H1 (cell line): ENCODE data around the gene NSG2. TPM values are rescaled to one million over a fixed set of nuclear protein-coding genes. Genes with fewer than 3 reads are reported as not detected.

ENCODE experiments used
- CTCF ChIA-PET: fragments of 300-600 bp; sonication (Branson Sonifier 250); formaldehyde crosslinking; loops from one replicate; lab custom pipeline; 2021; ENCODE audit not compliant: partially characterized antibody; lab: Charles Lee
- POLR2A ChIA-PET: fragments of 300-600 bp; sonication (Branson Sonifier 250); formaldehyde crosslinking; loops from one replicate; lab custom pipeline; 2021; ENCODE audit warnings: inconsistent platforms; ENCODE audit not compliant: partially characterized antibody; lab: Charles Lee
- DNase-seq, 2 experiments: peaks; one replicate each; pipeline versions ENCODE4 v3.0.0 to v3.0.0-alpha.2; 2010 to 2022; ENCODE audit warnings: low spot score in 2 of 2, low read depth in 1 of 2, mixed read lengths in 1 of 2
- FAIRE-seq: peaks from 2 replicates; lab custom pipeline; 2011; peaks lifted over from hg19 to GRCh38; lab: Jason Lieb, UNC
- H2AFZ ChIP-seq: 2 replicates; pipeline ENCODE4 v1.8.1; 2012; ENCODE audit warnings: low read length, inconsistent platforms
- H2AK5ac ChIP-seq: 2 replicates; pipeline ENCODE4 v1.6.1; 2013; ENCODE audit warnings: low read depth, low read length
- H2BK120ac ChIP-seq: replicated peaks from 2 replicates; pipeline ENCODE3; 2013; ENCODE audit warnings: low read depth, low read length, inconsistent platforms
- H2BK12ac ChIP-seq: 2 replicates; pipeline ENCODE4 v1.6.1; 2013; ENCODE audit warnings: low read depth, low read length
- H2BK15ac ChIP-seq: 2 replicates; pipeline ENCODE4 v1.6.1; 2013; ENCODE audit warnings: low read length
- H2BK20ac ChIP-seq: 2 replicates; pipeline ENCODE4 v1.6.1; 2013; ENCODE audit warnings: low read length
- H2BK5ac ChIP-seq: 2 replicates; pipeline ENCODE4 v1.6.1; 2013; ENCODE audit warnings: low read depth, low read length
- H3K14ac ChIP-seq: 2 replicates; pipeline ENCODE4 v1.6.1; 2013; ENCODE audit warnings: inconsistent platforms; ENCODE audit not compliant: insufficient read length
- H3K18ac ChIP-seq: 2 replicates; pipeline ENCODE4 v1.6.1; 2013; ENCODE audit warnings: low read length; ENCODE audit errors: extremely low read depth
- H3K23ac ChIP-seq: 2 replicates; pipeline ENCODE4 v1.6.1; 2013; ENCODE audit warnings: inconsistent platforms; ENCODE audit not compliant: insufficient read length
- H3K23me2 ChIP-seq: 2 replicates; pipeline ENCODE4 v1.6.1; 2013; ENCODE audit warnings: low read depth, low read length
- H3K27ac ChIP-seq: 2 replicates; pipeline ENCODE4 v1.6.1; 2011; ENCODE audit warnings: low read depth, low read length, inconsistent platforms
- H3K27me3 ChIP-seq, 4 experiments: replicated peaks in 1 of 4; 1 replicate in 1 of 4; 2 replicates in 3 of 4; pipeline versions ENCODE4 v1.6.1 to v1.8.1; 2011 to 2013; ENCODE audit warnings: low read length in 3 of 4, mild to moderate bottlenecking in 3 of 4, inconsistent platforms in 2 of 4, mixed read lengths in 2 of 4, moderate library complexity in 1 of 4; ENCODE audit not compliant: control insufficient read depth in 3 of 4, insufficient read depth in 3 of 4; ENCODE audit errors: extremely low read depth in 1 of 4
- H3K36me3 ChIP-seq, 4 experiments: 2 replicates each; pipeline versions ENCODE4 v1.6.1 to v1.8.1; 2011 to 2013; ENCODE audit warnings: mild to moderate bottlenecking in 4 of 4, low read length in 3 of 4, moderate library complexity in 2 of 4, control low read depth in 1 of 4, inconsistent platforms in 1 of 4; ENCODE audit not compliant: insufficient read depth in 4 of 4, control insufficient read depth in 2 of 4
- H3K4ac ChIP-seq: replicated peaks from 2 replicates; pipeline ENCODE3; 2013; ENCODE audit warnings: low read length, low read depth, mixed read lengths, inconsistent platforms; ENCODE audit not compliant: insufficient read length
- H3K4me1 ChIP-seq, 4 experiments: replicated peaks in 1 of 4; 1 replicate in 1 of 4; 2 replicates in 3 of 4; pipeline versions ENCODE4 v1.6.1 to v1.8.1; 2011 to 2013; ENCODE audit warnings: low read length in 3 of 4, inconsistent platforms in 2 of 4, mixed read lengths in 1 of 4; ENCODE audit not compliant: insufficient read depth in 4 of 4, control insufficient read depth in 3 of 4
- H3K4me2 ChIP-seq, 2 experiments: 2 replicates each; pipeline versions ENCODE4 v1.6.1 to v1.8.1; 2011 to 2013; ENCODE audit warnings: low read depth in 2 of 2, low read length in 2 of 2, control low read depth in 1 of 2, inconsistent platforms in 1 of 2, mild to moderate bottlenecking in 1 of 2; ENCODE audit not compliant: insufficient read depth in 1 of 2
- H3K4me3 ChIP-seq, 4 experiments: fragments of 200-600, 300-600 bp in 1 of 4; sonication (generic), shearing (Covaris generic), sonication (Bioruptor Twin) in 1 of 4; 2 replicates each; pipeline versions ENCODE4 v1.5.1 to v1.8.1; 2011 to 2016; ENCODE audit warnings: low read length in 4 of 4, low read depth in 3 of 4, control low read depth in 2 of 4, inconsistent platforms in 2 of 4, mild to moderate bottlenecking in 2 of 4, mixed read lengths in 1 of 4, moderate library complexity in 1 of 4; ENCODE audit not compliant: insufficient read depth in 2 of 4; ENCODE audit errors: extremely low read depth in 1 of 4
- H3K56ac ChIP-seq: replicated peaks from 2 replicates; pipeline ENCODE3; 2013; ENCODE audit warnings: low read depth, mild to moderate bottlenecking, mixed read lengths, low read length, inconsistent platforms; ENCODE audit not compliant: insufficient read length
- H3K79me1 ChIP-seq: 2 replicates; pipeline ENCODE4 v1.6.1; 2013; ENCODE audit warnings: low read depth, low read length, control low read depth
- H3K79me2 ChIP-seq, 2 experiments: 2 replicates each; pipeline versions ENCODE4 v1.6.1 to v1.8.1; 2012 to 2013; ENCODE audit warnings: low read length in 2 of 2, mild to moderate bottlenecking in 2 of 2, inconsistent platforms in 1 of 2; ENCODE audit not compliant: insufficient read depth in 2 of 2, control insufficient read depth in 1 of 2
- H3K9ac ChIP-seq, 4 experiments: replicated peaks in 1 of 4; 1 replicate in 1 of 4; 2 replicates in 3 of 4; pipeline versions ENCODE4 v1.6.1 to v1.8.1; 2011 to 2013; ENCODE audit warnings: low read depth in 3 of 4, low read length in 3 of 4, control low read depth in 2 of 4, mild to moderate bottlenecking in 2 of 4, moderate library complexity in 2 of 4, inconsistent platforms in 1 of 4; ENCODE audit errors: extremely low read depth in 1 of 4
- H3K9me3 ChIP-seq, 2 experiments: 2 replicates each; pipeline versions ENCODE4 v1.6.1 to v1.8.1; 2012 to 2013; ENCODE audit warnings: mild to moderate bottlenecking in 2 of 2, moderate library complexity in 2 of 2, control low read depth in 1 of 2, inconsistent platforms in 1 of 2, low read depth in 1 of 2, low read length in 1 of 2, mixed read lengths in 1 of 2; ENCODE audit not compliant: insufficient read depth in 2 of 2
- H4K20me1 ChIP-seq, 2 experiments: replicated peaks in 1 of 2; 2 replicates each; pipeline versions ENCODE3 to v1.8.1; 2011 to 2013; ENCODE audit warnings: inconsistent platforms in 2 of 2, low read length in 2 of 2, mild to moderate bottlenecking in 1 of 2; ENCODE audit not compliant: insufficient read depth in 2 of 2, control insufficient read depth in 1 of 2
- H4K5ac ChIP-seq: 2 replicates; pipeline ENCODE4 v1.6.1; 2013; ENCODE audit warnings: low read length, low read depth, mixed read lengths, inconsistent platforms; ENCODE audit not compliant: insufficient read length
- H4K8ac ChIP-seq: 2 replicates; pipeline ENCODE4 v1.8.0; 2013; ENCODE audit warnings: mild to moderate bottlenecking, moderate library complexity, low read length, inconsistent platforms; ENCODE audit not compliant: insufficient read depth; ENCODE audit errors: extremely low read depth
- H4K91ac ChIP-seq: replicated peaks from 2 replicates; pipeline ENCODE3; 2013; ENCODE audit warnings: low read length, mixed read lengths, inconsistent platforms; ENCODE audit not compliant: insufficient read length
- ASH2L ChIP-seq: fragments of 200-600, 300-600 bp; sonication (generic); IDR thresholded peaks from one replicate; pipeline ENCODE4 v1.7.1; 2017; ENCODE audit warnings: low read length
- CREB1 ChIP-seq: IDR thresholded peaks from 2 replicates; pipeline ENCODE4 v1.6.1; 2012; ENCODE audit warnings: inconsistent platforms
- CTCF ChIP-seq, 3 experiments: IDR thresholded peaks; 1 replicate in 2 of 3; 2 replicates in 1 of 3; pipeline versions ENCODE4 v1.5.1 to v1.6.1; 2011; ENCODE audit warnings: low read length in 3 of 3, mild to moderate bottlenecking in 3 of 3, inconsistent platforms in 2 of 3, low read depth in 1 of 3, moderate library complexity in 1 of 3; ENCODE audit not compliant: insufficient read depth in 1 of 3; ENCODE audit errors: control extremely low read depth in 1 of 3
- JUN ChIP-seq: IDR thresholded peaks from 2 replicates; pipeline ENCODE4 v1.6.1; 2011; ENCODE audit warnings: low read depth, mild to moderate bottlenecking, improper control_type of control experiment, low read length
- KDM1A ChIP-seq: fragments of 200-600, 300-600 bp; sonication (generic); IDR thresholded peaks from 2 replicates; pipeline ENCODE4 v1.7.1; 2016; ENCODE audit warnings: mild to moderate bottlenecking, low read length, borderline replicate concordance
- KDM5A ChIP-seq: fragments of 200-600 bp; IDR thresholded peaks from 2 replicates; pipeline ENCODE4 v1.7.1; 2012; ENCODE audit warnings: mild to moderate bottlenecking, low read length, inconsistent platforms, mixed read lengths
- POLR2A ChIP-seq, 2 experiments: IDR thresholded peaks; 1 replicate in 1 of 2; 2 replicates in 1 of 2; pipeline ENCODE4 v1.6.1; 2011; ENCODE audit warnings: low read depth in 2 of 2, low read length in 2 of 2, mild to moderate bottlenecking in 2 of 2; ENCODE audit errors: control extremely low read depth in 1 of 2
- RBBP5 ChIP-seq: IDR thresholded peaks from 2 replicates; pipeline ENCODE4 v1.7.1; 2012; ENCODE audit warnings: low read depth, mild to moderate bottlenecking, inconsistent platforms, low read length, moderate library complexity, borderline replicate concordance
- SP1 ChIP-seq: IDR thresholded peaks from 2 replicates; pipeline ENCODE4 v1.6.1; 2011; ENCODE audit warnings: low read depth, low read length
- SP2 ChIP-seq: IDR thresholded peaks from 2 replicates; pipeline ENCODE4 v1.6.1; 2012; ENCODE audit warnings: mild to moderate bottlenecking, low read length, inconsistent platforms
- TAF1 ChIP-seq: IDR thresholded peaks from 2 replicates; pipeline ENCODE4 v1.6.1; 2011; ENCODE audit warnings: mild to moderate bottlenecking, low read depth, low read length
- TAF7 ChIP-seq: optimal IDR thresholded peaks from 2 replicates; pipeline ENCODE3; 2011; ENCODE audit warnings: low read depth, mild to moderate bottlenecking, inconsistent platforms, low read length, moderate library complexity, borderline replicate concordance
- TBP ChIP-seq: IDR thresholded peaks from 2 replicates; pipeline ENCODE4 v1.6.1; 2011; ENCODE audit warnings: low read depth, low read length, improper control_type of control experiment
- ZNF274 ChIP-seq: IDR thresholded peaks from 2 replicates; pipeline ENCODE4 v1.7.0; 2012; ENCODE audit warnings: low read length, borderline replicate concordance; ENCODE audit errors: extremely low read depth
- WGBS, 2 experiments: shearing (Covaris generic) in 1 of 2; methylation state at CpG; one replicate each; pipeline versions ENCODE4 v1.1.6 to v1.1.7; 2013 to 2015; ENCODE audit warnings: low lambda C conversion rate in 2 of 2, mixed read lengths in 2 of 2, inconsistent platforms in 1 of 2, low coverage in 1 of 2, missing lambda C conversion rate in 1 of 2; ENCODE audit not compliant: insufficient replicate concordance in 2 of 2, insufficient coverage in 1 of 2, insufficient read length in 1 of 2; ENCODE audit errors: extremely low coverage in 1 of 2, missing lambda C conversion rate in 1 of 2; 5-methylcytosine and 5-hydroxymethylcytosine counted together
- polyA plus RNA-seq, 7 experiments: library from polyadenylated mRNA; depleted of rRNA in 3 of 7; stranded (reverse) in 5 of 7; unstranded in 2 of 7; fragments of >200 nt in 5 of 7; fragments of 200-250 nt in 2 of 7; gene quantifications; 1 replicate in 5 of 7; 2 replicates in 1 of 7; 4 replicates in 1 of 7; pipeline versions ENCODE4 v1.2.1 to v1.2.3, GENCODE V29; 2011 to 2013; ENCODE audit warnings: missing spikeins in 2 of 7, mixed read lengths in 2 of 7
- total RNA-seq: library from RNA; stranded (reverse); fragmentation: NEBNext Ultra II Directional; extraction: Animal tissue kit (Norgen Biotek cat#: 25700); gene quantifications from 2 replicates; pipeline ENCODE4 v1.2.1, GENCODE V29; 2021

The NSG2 gene
- total and polyA plus RNA-seq, 2 of the 8 experiments (the other 6 are each of a cell fraction or from before 2014, with no cell fraction given) = 0.56 to 0.78 TPM

GRCh38 chr5:174098694-174099093 is 53.2 kb downstream of the NSG2 start:
- H3K18ac ChIP-seq = no peak overlapping the region
- POLR2A ChIA-PET = no interaction called here
- no peaks in the 10 kb centered on the region for H3K4me1 ChIP-seq
- H2AFZ ChIP-seq = no peak overlapping the region
- H4K91ac ChIP-seq = no peak overlapping the region
- 89% methylated on average over 15 of the region's 15 CpGs; no CpG with 5 or more reads in 1 of the 2 experiments for whole genome bisulfite sequencing, 2 experiments
- H3K9me3 ChIP-seq = no peaks in the 10 kb centered on the region
- no peak overlapping the region for H4K5ac ChIP-seq
- no peak overlapping the region for H3K23ac ChIP-seq
- no peak overlapping the region for H3K9ac ChIP-seq
- H3K27ac ChIP-seq = no peak overlapping the region
- no peak overlapping the region for H2BK5ac ChIP-seq
- H3K79me1 ChIP-seq = no peaks in the 10 kb centered on the region
- no peak overlapping the region for H4K8ac ChIP-seq
- no peak overlapping the region for H2BK15ac ChIP-seq
- FAIRE-seq (no peak), DNase-seq (no peak)
- H2BK120ac ChIP-seq = no peak overlapping the region
- no peak overlapping the region for H3K4me3 ChIP-seq
- H2BK12ac ChIP-seq = no peak overlapping the region
- H4K20me1 ChIP-seq = peaks cover 0 to 4% of the 10 kb centered on the region in 2 experiments
- no peaks in the 10 kb centered on the region for H3K79me2 ChIP-seq
- no peak overlapping the region for H2BK20ac ChIP-seq
- no peaks in the 10 kb centered on the region for H3K27me3 ChIP-seq
- no peak overlapping the region for H2AK5ac ChIP-seq
- no peak overlapping the region for H3K14ac ChIP-seq
- no peak overlapping the region for H3K56ac ChIP-seq
- no peaks in the 10 kb centered on the region for H3K36me3 ChIP-seq
- no peak overlapping the region for H3K4me2 ChIP-seq
- no peak overlapping the region for H3K4ac ChIP-seq
- CTCF ChIA-PET = interaction anchor here (0.8 to 3.7 kb wide), 4 partner anchors 12 to 217 kb away, joined by 3 to 19 read pairs (median 3); no protein-coding TSS in a partner anchor
- H3K23me2 ChIP-seq = peaks cover 3% of the 10 kb centered on the region; the same call in 1 of the 2 replicates
- no peak for TF ChIP-seq CREB1
- no peak for TF ChIP-seq CTCF (IDR thresholded peaks at IDR 0.05; ENCODE audit: control extremely low read depth in 1 of 3, insufficient read depth in 1 of 3, low read depth in 1 of 3, low read length in 3 of 3)
- no peak for TF ChIP-seq TAF1
- no peak for TF ChIP-seq SP2
- TF ChIP-seq RBBP5 = no peak
- no peak for TF ChIP-seq KDM5A
- no peak for TF ChIP-seq KDM1A
- no peak for TF ChIP-seq ZNF274
- no peak for TF ChIP-seq JUN
- TF ChIP-seq TBP = no peak
- TF ChIP-seq TAF7 = no peak
- no peak for TF ChIP-seq POLR2A (IDR thresholded peaks at IDR 0.05; ENCODE audit: control extremely low read depth in 1 of 2, low read depth in 2 of 2, low read length in 2 of 2)
- no peak for TF ChIP-seq SP1
- no peak for TF ChIP-seq ASH2L
